Posterior cingulate gyrus (tissue), 11 donors: Measurements from ENCODE around the gene MAGI2.

Experiments used
- DNase-seq, 10 donors: peaks; one replicate each; pipeline versions ENCODE4 v3.0.0 to v3.0.0-alpha.2; 2020 to 2021; ENCODE audit warnings: mixed read lengths in 3 of 10
- intact Hi-C: fragments of 100-400 bp; cut with DNase I; formaldehyde crosslinking; loops from one replicate; pipeline ENCODE4 v1.15.1; 2023

The MAGI2 gene

GRCh38 chr7:78114993-78115392, 1338.5 kb downstream of the MAGI2 start:
- intact Hi-C loops, result no loop called here
- DNase-seq, result no peak

DNA sequence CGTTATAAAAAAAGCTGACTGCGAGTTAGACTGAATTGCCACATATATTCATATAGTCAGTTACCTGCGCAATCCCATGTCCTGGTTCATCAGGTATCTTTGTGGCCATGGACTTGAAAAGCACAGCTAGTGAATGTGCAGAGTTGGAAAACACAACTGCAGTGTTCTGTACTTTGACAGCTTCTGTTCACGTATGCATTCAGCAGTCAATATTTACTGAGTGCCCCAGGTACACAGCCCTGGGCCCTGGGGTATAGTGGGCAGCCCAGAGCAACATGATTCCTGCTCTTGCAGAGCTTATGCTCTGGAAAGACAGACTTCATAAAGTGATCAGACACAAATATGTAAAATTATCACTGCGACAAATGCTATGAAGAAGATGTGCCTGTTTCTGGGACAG, 1341.0 kb downstream of the MAGI2 start:
- intact Hi-C loops, result no loop called here

GRCh38 chr7:78111386-78111785, 1342.1 kb downstream of the MAGI2 start:
- DNase-seq, result no peak
- intact Hi-C loops, result no loop called here

More for the DNA sequence above, 1341.0 kb downstream of the MAGI2 start:
- DNase-seq, result no peak

DNA sequence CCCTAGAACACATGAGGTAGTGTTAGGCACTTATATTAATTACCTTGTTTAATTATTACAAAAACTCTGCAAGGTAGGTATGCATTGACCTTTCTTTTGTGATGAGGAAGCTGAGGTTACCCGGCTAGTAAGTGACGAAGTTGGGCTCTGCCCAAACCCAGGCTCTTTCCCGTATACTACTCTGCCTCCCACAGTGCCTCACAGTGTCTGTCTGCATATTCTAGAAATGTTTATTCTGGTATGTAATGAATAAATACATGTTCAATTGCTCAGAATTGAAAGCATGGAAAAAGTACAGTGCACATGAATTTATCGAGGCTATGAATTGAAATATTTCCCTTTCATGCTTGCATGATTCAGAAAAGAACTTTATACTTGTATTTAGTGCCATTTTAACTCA, 1350.0 kb downstream of the MAGI2 start:
- DNase-seq, result no peak
- intact Hi-C loops, result no loop called here

DNA sequence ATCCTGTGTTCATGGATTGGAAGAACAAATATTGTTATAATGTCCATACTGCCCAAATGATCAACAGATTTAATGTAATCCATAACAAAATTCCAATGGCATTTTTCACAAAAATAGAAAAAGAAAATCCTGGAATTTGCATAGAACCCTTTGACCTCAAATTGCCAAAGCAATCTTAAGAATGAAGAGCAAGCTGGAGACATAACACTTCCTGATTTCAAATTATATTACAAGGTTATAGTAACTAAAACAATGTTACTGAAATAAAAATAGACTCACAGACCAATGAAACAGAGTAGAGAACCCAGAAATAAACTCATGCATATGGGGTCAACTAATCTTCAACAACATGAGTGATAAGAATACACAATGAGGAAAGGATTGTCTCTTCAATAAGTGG, 1352.4 kb downstream of the MAGI2 start:
- intact Hi-C loops, result no loop called here
- DNase-seq, result no peak

- intact Hi-C loops, result no loop called here
- DNase-seq, result no peak
Observed at GRCh38 chr7:78099715-78100394, 1353.6 kb downstream of the MAGI2 start.

GRCh38 chr7:78095549-78095948, 1357.9 kb downstream of the MAGI2 start:
- intact Hi-C loops, result no loop called here
- DNase-seq, result no peak

DNA sequence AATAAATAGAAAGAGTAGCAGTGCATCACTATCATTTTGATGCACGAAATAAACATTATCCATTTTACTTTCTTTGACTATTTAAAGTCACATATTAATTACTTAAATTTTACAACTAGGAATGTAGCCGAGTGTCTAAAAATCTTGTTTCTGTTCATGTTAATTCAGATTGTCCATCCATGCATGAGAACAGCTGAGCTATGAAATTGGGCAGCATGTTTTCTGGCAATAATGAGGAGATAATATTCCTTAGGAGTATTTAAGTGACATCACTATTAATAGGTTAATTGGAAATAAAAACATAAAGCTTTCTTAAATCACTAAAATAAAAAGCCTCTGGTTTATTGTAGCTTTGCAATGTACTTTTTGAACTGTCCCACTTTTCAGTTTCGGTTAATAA, 1361.1 kb downstream of the MAGI2 start:
- intact Hi-C loops, result no loop called here

GRCh38 chr7:78090616-78091015, 1362.9 kb downstream of the MAGI2 start:
- peak in 3 of 10 donors; percentile 8 to 30 (median 30) for DNase-seq
- intact Hi-C loops, result no loop called here

More for the DNA sequence above, 1361.1 kb downstream of the MAGI2 start:
- no peak for DNase-seq

GRCh38 chr7:78083476-78084120, 1369.9 kb downstream of the MAGI2 start:
- intact Hi-C loops, result no loop called here
- DNase-seq, result no peak

DNA sequence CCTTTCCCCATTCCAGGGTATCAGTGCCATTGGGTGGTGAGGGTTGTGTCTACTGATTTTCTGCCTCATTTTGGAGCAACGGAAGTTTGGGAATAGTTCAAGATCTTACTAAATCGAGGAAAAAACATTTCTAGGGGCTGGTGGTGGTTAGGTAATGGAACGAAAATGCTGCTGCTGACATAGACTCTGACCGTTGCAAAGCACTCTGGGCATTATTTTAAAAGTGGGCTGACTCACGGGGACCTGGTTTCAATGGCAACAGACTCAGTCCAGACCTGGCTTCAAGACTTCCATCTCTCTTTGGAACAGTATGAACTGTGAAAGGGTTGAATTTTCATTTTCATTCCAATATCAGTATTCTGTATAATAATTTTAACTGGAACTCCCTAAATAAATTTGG, 1370.9 kb downstream of the MAGI2 start:
- no peak for DNase-seq
- intact Hi-C loops, result no loop called here

GRCh38 chr7:78081888-78082287, 1371.6 kb downstream of the MAGI2 start:
- intact Hi-C loops, result no loop called here
- DNase-seq, result no peak

- intact Hi-C loops, result no loop called here
- DNase-seq, result no peak
Observed at GRCh38 chr7:78081344-78081743, 1372.1 kb downstream of the MAGI2 start.

DNA sequence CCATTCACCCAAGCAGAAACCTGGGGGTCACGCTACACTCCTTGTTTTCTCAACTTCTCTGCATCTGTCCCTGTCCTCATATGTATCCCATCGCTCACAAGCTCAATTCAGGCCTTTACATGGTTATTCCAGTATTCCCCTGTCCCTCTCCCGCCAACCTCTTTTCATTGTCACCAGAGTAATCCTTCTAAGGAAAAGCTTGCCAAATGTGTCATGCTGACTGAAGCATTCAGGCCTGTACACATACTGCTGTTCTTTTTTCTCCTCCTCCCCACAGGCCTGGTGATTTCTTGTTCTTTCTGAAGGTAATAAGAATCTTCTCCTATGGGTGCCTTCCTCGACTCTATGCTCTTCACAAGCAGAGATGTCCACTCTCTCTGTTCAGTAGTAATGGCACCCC, 1372.7 kb downstream of the MAGI2 start:
- intact Hi-C loops, result no loop called here
- no peak for DNase-seq

DNA sequence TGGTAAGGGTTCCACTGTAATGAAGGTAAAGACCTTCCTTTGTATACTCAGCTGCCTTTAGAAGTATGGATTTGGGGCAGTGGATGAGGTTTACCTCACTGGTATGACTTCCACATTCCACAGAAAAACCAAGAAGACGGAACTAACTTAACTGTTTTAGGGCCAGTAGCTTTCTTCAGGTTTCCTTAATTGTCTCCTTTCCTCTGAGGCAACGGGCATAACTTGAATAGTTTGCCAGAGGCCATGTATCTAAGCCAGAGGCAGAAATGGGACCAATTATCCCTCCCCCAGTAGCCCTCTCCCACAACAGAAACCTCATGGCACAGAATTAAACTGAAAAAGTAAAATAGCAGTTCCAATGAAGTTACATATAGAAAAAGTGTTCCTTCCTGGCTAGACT, 1373.2 kb downstream of the MAGI2 start:
- intact Hi-C loops, result no loop called here
- no peak for DNase-seq

DNA sequence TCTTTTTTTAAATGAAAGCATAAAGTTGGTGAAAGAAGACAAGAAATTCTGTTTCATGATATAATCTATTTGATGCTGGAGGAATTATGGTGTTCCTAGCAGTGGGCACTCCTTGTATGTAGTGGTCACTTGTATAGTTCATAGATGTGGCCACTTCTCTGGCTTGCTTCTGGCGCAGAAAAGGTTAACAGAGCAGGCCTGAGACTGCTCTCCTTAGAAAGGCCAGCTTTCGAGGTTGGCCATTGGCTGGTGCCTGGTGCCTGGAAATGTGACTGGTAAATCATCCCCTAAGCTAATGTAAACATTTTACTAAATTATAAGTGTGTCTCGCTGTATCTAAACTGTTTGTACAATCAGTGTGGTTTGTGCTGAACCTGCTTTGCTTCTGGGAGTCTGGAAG, 1378.8 kb downstream of the MAGI2 start:
- no peak for DNase-seq
- intact Hi-C loops, result no loop called here

DNA sequence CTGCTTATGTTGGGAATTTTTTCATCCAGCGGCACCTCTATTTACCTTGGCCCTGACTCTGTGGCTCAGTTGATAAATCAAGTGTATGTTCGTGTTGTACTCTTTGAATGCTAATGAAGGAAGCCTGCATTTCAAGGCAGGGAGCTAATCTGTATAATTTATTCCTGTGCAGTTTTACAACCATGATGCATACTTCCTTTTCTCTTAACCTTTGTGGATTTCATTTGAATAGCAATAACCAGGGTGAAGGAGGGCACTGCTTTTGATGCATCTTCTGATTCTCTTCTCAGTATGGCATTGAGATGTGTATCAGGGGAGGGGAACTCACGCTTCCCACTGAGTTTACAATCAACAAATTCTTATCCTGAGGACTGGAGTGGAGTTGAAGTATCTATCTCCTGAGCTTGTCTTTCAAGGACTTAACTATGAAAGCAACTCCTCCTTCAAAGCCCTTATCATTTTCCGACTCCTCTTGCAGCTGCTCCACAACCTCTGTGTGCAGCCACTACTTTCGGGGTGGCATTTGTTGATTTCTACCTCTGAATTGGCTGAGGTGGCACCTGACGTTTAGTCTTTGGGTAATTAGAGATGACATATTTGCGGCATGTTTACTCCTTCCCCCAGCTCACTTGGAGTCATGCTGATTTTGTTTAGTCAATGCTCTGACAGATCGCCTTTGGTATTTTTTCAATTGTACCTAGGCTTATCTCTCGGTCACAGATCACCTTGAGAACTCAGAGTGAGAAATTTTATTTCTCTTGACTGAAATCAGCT, 1379.7 kb downstream of the MAGI2 start:
- intact Hi-C loops, result no loop called here
- DNase-seq, result no peak

GRCh38 chr7:78072201-78072590, 1381.3 kb downstream of the MAGI2 start:
- intact Hi-C loops, result no loop called here
- no peak for DNase-seq

DNA sequence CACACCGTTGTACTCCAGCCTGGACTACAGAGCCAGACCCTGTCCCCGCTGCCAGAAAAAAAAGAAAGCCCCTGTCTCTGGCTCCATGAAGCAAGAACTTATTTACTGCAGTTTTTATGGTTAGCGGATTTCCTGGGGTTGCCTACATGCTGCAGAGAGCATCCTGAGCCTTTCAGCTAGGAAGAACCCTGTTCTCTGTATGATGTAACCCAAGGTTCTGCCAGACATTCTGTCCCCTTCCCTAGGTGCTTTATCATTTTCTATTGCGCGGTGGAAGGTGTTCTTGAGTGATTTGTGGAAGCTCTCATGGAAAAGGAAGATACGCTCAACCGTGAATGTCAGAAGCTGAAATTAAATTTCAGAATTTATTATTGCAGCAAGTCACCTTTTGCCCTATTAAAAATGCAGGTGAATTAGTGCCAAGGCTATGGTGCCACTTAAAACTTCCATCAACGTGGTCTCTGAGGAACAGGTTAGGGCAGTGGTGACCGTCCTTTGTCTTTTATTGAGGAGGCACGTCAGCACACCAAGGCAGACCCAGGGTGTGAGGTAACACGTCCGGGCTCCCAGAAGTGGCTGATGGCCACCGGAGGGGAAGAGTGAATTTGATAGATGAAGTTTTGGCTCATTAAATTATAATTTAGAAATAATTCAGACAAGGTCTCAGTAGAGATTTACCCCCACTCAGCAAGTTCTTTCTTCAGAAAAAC, 1381.8 kb downstream of the MAGI2 start:
- DNase-seq, result no peak
- intact Hi-C loops, result no loop called here

DNA sequence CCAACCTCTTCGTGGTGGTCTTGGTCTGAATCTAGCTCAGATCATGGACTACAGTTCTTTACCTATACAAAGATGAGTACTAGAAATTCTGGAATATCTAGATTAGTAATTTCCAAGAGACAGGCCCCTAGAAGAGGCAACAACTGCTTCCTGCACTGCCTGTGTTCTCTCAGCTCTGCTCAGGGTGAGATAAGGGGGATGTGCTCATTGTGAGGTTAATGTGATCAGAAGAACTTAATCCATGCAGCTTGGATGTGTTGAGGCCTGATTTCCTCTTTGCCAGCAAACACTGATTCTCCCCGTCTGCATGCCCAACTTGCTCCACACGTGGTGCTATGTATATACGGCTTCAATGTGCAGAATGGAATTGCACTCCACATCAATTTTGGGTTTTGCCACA, 1386.9 kb downstream of the MAGI2 start:
- intact Hi-C loops, result no loop called here
- no peak for DNase-seq

GRCh38 chr7:78063758-78064157, 1389.7 kb downstream of the MAGI2 start:
- no peak for DNase-seq
- intact Hi-C loops, result no loop called here
